Mesenteric fat pad (tissue), 1 donor: Measurements from ENCODE around the gene GLP1R. TPM values are rescaled to one million over a fixed set of nuclear protein-coding genes. Genes with fewer than 3 reads are reported as not detected.
A peak's percentile ranks its signal among the peaks of the same experiment; 100 is the strongest.

Source experiments
- DNase-seq: peaks from one replicate; pipeline ENCODE4 v3.0.0-alpha.2; 2020; ENCODE audit warnings: low spot score
- total RNA-seq: library from RNA; stranded (reverse); fragmentation: NEBNext Ultra II Directional; extraction: Animal tissue kit (Norgen Biotek cat#: 25700); gene quantifications from one replicate; pipeline ENCODE4 v1.2.1, GENCODE V29; 2021
- donor health status: DM: yes; HTN: yes; CAD: no.

Gene GLP1R
- total RNA-seq, 1 donor from 2014 or later: not detected

DNA sequence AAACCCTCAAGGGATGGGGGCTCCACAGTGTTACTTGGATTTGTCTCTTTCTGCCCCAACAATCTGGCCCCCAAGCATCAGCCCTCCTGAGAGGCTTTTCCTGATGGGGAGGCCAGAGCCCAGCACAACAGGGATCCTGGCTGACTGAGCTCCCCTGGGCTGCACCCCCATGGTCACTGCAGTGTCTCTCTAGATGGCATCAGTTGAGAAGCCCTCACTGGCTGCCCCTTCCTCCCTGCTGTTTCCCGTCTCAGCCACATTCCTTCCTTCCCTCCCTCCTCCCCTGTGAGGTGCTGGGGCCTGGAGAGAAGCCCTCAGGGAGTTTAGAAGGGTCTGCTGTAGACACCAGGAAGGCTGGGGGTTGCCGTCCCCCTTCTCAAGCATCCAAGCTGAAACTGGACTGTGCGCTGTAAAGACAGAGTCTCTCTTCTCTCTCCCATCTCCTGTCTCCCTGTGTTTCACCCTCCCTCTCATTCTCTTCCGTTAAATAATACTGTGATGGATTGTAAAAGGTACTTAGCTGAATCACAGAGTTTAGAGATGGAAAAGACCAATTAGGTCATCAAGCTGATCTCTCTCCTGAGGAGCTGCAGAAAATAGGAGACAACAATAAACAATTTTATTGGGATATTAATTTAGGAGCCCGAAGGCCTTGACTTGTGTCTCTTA lies 36.7 kb downstream of the GLP1R start:
- DNase-seq: no peak

DNA sequence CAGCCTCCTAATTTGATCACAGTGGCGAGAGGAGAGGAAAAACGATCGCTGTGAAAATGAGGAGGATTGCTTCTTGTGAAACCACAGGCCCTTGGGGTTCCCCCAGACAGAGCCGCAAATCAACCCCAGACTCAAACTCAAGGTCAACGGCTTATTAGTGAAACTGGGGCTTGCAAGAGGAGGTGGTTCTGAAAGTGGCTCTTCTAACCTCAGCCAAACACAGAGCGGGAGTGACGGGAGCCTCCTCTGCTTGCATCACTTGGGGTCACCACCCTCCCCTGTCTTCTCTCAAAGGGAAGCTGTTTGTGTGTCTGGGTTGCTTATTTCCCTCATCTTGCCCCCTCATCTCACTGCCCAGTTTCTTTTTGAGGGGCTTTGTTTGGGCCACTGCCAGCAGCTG lies 37.7 kb downstream of the GLP1R start:
- no peak for DNase-seq

DNA sequence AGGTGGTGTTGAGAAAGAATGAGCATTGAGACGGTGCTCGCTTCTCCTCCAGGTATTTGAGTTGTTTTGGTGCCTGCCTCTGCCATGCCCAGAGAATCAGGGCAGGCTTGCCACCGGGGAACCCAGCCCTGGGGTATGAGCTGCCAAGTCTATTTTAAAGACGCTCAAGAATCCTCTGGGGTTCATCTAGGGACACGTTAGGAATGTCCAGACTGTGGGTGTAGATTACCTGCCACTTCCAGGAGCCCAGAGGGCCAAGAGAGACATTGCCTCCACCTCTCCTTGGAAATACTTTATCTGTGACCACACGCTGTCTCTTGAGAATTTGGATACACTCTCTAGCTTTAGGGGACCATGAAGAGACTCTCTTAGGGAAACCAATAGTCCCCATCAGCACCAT lies 38.1 kb downstream of the GLP1R start:
- DNase-seq: no peak

DNA sequence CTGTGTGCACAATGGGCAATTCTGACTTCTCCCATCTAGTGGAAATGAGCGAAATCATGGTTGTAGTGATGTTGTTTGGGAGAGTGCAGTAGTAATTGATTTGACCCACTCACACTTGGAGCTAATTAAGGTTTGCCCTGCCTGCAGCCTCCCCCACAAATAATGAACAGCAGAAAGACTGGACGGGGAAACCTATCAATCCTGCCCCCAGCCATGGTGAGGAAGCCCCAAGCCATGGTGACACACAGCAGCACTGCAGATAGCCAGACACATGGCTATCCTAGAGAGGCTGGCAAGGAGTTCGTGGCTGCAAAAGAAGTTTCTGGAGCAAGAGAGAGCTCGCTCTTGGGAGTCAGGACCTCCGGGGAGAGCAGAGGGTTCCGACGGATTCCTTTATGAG lies 38.6 kb downstream of the GLP1R start:
- DNase-seq: no peak

DNA sequence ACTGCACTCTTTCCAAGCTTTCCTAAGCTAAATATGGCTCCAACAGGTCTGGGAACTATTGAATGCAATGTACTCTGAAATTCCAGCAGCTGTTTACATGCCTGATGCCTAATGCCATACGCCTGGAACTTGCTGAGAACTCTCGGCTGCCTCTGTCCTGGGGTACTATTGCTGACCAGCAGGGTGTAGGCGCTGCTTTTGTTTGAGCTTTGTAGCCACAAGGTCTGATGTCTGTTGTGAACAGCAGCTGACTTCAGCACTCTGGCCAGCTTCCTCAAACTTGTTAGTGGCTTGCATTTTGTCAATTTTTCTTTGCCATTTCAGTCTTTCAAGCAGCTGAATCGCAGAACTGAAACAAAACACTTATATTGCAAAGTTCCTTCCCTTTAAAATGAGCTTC lies 39.8 kb downstream of the GLP1R start:
- no peak for DNase-seq

DNA sequence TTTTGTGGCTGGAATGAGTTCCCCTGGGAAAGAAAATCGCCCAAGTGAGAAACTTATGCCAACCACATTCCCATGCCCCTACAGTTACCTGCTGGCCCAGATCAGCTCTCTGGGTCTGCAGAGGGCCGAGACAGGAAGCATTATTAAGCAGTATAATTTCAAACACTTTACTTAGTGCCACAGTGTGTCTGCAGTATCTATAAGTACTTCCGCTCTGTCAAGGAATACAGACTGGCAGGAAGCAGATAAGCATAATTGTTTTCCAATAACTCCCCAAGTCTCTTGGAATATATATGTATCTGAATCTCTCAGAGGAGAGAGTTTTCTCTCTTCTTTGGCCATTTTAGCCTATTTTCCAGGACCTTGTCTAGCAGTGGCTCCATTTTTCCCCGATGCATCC lies 41.5 kb downstream of the GLP1R start:
- no peak for DNase-seq

DNA sequence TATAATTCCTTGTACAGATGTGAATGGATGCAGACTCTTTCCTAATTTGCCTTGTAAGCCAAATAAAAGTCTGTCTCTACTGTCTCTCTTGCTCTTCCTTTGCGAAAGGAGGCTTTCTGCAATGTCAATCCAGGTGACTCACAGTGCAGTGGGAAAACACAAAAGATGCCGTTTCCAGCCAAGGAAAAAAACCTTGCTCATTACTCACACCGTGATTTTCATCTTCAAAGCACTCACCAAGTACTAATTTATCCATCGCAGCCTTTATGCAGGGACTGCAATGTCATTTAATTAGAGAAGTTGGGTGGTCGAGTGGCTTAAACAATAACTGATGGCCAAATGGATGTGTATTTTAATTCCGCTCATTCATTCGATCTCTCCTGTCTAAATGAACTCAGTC lies 42.6 kb downstream of the GLP1R start:
- DNase-seq: no peak

DNA sequence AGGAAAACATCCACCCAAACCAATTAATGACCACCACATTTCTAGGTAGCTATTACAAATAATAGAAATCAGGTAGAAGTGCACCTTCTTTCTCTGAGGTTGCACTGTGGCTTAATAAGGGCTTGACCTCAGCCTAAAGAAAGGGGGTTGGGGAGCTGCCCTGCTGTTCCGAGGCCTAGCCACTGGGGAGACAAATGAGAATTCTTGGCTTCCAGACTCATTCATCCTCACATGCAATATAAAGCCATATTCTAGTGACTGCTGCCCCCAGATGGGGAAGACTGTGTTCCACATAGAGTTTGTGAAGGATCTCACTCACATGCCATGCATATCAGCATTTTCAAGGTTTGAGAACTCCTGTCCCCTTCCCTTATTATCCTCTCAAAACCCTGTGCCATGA lies 43.5 kb downstream of the GLP1R start:
- no peak for DNase-seq

DNA sequence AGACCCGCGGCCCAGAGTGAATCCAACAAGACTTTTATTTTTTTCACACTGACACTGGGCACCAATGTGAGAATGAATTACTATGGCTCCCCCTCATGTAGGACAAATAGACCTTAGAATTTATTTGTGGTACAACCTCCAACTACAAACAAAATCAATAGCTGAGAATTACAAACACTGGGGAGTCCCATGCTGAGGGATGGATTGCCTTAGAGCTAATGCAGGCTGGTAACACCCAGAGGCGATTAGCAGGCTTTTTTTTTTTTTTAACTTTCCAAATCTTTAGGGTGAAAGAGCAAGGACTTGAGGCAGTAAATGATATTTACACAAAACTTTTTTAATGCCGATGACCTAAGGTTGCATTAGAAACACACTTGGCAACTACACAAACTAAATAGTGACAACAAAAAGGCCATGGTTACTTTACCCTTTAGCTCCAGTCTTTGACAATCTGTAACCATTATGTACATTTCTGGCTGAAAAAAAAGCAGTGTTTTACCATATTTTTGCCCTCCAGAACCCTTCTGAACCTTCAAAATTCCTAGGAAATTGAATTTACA lies 44.6 kb downstream of the GLP1R start:
- DNase-seq: no peak

DNA sequence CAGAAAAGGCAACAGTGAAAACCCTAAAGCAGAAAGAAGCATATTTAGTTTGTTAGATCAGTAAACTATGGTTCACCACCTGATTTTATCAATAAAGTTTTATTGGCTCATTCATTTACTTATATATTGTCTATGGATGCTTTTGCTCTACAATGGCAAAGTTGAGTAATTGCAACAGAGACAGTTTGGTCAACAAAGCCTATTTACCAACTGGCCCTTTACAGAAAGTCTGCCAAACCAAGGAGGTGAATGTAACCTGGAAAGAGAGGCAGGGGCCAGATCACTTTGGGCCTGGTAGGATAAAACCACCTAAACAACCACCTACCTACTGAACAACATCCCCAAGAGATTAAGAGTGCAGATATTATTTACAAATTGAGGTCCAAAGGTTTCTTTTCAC lies 47.0 kb downstream of the GLP1R start:
- no peak for DNase-seq

DNA sequence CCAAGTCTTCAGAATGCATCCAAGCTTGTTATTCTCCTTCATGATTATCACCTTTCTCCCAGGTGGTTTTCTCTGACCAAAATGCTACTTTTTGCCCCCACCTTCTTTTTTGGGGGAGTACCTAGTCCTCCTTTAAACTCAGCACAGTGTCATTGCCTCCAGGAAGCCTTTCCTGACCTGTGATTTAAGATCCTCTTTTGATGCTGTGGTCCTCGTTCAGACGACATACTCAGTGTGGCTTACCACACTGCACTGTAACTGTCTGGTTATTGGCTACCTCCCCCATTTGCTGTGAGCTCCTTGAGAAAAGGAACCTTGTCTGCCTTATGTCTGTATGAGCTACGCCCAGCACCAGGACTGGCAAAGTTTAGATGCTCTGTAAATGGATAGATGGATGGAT lies 51.8 kb downstream of the GLP1R start:
- no peak for DNase-seq

DNA sequence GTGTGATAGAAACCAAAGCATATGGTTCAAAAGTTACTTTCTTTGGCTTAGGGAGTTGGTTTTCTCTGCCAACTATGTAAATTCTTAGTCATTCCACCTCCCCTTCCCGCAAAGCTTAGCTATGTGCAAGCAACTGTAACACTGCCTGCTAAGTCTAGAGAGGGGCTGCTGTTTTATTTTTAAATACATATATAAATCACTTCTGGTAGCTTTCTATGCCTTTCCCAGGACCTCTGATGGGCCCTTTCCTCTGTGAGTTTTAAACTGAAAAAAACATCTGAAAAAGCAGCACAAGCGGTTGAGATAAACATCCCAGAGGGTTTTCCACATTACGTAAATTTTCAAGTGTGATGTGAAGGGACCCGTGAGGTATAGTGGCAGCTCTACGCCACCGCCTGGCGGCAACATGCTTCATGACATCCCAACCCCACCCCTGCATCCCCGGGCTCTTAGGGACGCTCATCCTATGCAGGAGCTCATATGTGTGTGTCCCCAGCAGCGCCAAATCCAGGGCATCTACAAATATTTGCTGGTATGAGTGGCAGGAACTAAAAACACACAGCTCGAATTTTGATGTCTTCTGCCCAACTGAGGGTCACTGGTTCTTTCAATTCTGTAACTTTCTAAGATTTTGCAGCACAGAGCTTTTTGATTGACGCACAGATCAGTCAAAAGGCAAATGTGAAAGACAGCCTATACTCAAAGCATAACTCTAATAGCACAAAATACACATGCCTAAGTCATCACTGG lies 53.7 kb downstream of the GLP1R start:
- no peak for DNase-seq

DNA sequence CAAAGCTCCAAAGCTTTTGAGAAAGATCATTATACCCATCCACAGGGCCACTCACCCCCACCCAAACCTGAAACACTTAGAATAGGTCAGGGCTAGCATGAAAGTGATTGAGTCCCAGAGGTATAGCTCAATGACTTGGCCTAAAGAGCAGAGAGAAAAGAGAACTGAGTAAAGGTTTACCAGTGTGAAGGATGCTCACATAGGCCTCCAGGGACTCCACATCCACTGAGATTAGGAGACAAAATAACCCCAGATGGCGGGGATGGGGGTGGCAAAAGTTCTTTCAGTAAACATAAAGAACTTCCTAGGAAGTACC lies 54.2 kb downstream of the GLP1R start:
- no peak for DNase-seq

DNA sequence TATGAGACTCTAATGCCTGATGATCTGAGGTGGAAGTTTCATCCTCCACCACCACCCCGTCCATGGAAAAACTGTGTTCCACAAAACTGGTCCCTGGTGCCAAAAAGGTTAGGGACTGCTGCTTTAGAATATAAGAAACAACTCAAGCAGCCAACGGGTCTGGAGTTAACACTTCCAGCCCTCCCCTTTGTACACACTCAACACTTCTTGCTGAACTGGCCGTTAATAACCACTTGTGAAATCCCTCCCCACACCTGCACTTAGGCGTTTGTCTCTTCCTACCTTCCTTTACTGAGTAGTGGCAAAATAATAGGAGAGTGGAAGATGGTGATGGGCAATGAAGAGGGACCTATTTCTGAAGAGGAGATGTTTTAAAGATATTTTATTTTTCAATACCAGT lies 55.9 kb downstream of the GLP1R start:
- no peak for DNase-seq

DNA sequence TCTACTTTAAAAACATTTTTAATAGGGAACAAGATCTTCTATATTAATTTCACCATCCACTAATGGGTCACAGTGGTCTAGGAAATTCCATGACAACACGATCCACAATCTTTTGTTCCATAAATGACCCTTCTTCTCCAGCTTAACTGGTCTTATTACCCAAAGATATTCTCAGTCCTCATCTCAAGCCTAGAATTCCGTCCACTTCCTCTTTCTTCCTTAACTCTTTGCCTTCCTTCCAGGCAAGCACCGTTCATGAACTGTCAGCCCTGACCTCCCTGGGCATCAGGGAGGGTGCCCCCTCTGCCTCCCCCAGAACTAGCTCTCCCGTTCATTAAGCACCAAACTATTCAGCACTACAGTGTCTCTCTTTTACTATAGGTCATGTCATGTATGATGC lies 58.5 kb downstream of the GLP1R start:
- DNase-seq: no peak

DNA sequence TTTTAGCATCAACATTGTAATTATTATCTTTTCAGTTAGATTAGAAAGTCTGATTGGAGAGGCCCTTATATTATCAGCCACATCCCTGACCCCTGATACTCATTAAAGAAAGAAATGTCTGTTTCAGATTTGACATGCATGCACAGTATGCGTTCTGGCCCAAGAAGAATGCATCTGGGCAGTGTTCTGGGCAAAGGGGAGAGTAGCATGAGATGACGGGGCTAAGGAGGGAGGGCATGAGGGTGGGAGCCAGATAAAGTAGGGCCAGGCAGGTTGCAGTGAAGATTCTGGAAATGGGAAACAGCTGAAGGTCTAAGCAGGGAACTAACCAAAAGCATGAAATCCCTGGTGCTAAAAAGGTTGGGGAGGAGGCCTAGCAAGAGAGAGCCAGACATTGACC lies 59.1 kb downstream of the GLP1R start:
- no peak for DNase-seq

DNA sequence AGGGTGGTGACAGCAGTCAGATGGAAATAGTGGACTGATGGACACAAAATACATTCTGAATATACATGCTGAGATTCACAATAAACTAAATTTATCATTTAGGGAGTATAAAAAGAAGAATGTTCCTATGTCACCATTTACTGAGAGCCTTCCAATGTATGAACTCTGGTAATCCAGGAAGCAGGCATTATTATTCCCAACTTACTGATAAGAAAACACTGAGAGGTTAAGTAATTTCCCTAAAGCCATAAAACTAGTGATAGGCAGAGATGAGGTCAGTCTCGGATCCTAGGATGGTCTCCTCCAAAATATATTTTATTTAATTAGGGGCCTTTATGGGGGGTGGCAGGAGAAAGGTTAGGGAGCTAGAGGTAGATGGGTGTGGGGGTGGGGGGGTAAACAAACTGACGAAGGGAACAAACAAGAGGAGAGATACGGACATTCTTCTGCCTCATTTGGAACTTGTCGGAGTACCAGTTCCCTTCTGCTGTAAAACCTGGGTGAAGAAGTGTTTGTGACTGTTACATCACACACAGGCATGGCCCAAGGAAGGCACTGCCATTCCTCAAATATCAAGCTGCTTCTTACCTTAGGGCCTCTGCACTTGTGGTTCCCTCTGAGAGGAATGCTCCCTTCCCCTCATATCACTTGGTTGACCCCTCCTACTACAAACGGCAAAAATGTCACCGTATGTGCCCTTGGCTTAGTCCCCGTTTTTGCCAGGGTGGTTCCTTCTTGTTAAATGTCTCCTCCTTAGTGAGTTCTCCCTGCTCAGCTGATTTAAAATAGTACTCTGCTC lies 59.7 kb downstream of the GLP1R start:
- DNase-seq: no peak

DNA sequence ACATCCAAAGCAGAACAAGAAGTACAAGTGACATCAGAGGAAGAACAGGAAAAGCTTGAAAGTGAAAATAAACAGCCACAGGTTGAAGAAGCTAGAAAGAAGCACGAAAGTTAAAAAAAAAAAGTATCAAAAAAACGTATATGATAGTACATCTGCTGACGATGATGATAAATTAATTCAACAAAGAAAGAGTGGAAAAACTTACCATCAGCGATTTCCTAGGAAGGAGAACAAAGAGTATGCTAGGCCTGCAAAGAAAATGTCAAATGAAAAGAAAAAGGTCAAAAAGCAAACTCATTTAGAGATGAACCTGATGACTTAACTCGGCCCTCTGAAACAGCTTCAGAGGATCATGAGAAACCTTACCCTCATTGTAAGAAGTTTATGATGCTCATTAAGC lies 62.7 kb downstream of the GLP1R start:
- no peak for DNase-seq

DNA sequence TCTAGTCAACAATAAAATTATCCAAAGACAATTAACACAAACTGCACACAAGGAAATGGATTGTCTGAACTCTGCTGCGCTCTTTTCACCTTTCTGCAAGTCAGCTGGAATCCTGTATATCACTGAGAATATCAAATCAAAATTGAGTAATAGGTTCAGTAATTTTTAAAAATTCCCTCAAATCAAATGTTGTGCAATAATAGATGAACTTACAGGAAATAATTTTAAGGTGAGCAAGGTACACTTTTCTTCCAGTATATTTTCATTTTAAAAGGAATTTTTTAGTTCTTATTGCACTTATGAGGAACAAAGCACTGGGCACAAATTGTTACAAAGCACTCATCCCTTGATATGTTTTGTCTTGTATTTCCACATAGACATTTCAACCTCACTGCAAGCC lies 65.2 kb downstream of the GLP1R start:
- DNase-seq: no peak

DNA sequence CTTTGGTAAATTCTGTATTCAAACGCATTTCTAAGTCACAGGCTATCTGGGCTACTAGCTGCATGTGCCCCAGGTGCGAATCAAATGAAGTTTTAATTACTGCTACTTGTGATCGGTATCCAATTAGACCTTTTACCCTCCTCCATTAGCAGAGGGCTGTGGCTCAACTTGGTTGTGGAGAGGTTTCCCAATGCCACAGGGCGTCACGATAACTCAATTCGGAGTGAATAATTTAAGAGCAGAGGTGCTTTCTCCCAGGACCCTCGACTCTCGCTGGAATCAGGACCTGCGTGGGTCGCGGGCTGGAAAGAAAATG lies 65.8 kb downstream of the GLP1R start:
- no peak for DNase-seq

DNA sequence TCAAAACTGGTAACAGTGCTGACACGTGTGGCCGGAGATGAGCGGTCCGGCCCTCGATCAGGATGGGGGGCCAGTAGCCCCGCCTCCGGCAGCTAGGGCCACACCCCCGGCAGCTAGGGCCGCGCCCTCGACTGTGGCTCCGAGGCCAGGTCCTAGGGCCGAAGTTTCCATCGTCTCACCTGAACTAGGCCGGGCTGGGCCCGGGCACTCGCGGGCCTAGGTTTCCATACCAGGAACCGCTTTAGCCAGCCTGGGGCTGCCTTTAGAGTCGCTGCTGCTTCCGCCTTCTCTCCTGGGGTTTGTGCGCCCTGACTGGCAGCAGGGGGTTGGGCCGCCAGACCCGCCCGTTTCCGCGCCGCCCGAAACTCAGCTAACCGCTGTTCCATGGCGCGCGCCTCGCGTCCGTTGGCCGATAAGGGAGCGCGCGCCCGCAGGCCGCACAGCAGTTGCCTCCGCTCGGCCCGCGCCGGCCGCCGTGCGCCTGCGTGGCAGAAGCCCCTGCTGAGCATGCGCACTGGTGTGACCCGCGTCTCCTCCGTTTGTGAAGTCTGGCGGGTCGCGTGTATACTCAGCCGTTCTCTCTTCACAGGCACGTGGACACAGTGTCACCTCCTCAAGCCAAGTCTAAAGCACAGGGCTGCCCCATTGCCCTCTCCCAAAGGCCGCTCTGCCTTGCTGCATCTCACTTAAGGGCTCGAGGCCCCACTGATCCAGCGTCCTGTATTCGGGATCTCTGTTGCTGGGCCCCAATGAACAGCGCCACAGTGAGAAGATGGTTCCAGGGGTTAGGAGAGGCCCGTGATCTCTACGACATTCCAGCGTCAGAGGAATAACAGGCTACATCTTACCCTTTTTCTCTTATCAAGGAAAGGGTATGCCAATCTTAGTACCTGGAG lies 66.4 kb downstream of the GLP1R start, which contains the start of gene SAYSD1:
SAYSD1 (minus strand) TSS at position 483 of the 896 bp plus-strand sequence; CDS start at position 386, 97 bp downstream.
- DNase-seq: peak; percentile 97
